PC-9 (cell line): Measurements from ENCODE around the gene EDEM2. TPM values are rescaled to one million over a fixed set of nuclear protein-coding genes. Genes with fewer than 3 reads are reported as not detected.

Experiments used
- BruUV-seq: library from RNA; stranded (reverse); fragments of 400-500 nt; replicated peaks from 2 replicates; lab custom pipeline; 2021; lab: Mats Ljungman, UMichigan
- CTCF ChIA-PET: fragments of 300-600 bp; sonication (Branson Sonifier 250); formaldehyde crosslinking; loops from one replicate; lab custom pipeline; 2022; ENCODE audit warnings: antibody characterized with exemption; lab: Charles Lee
- POLR2A ChIA-PET: fragments of 300-600 bp; sonication (Branson Sonifier 250); formaldehyde crosslinking; loops from one replicate; lab custom pipeline; 2022; ENCODE audit warnings: antibody characterized with exemption; ENCODE audit not compliant: unreplicated experiment; lab: Charles Lee
- DNase-seq, 2 experiments: peaks; one replicate each; pipeline versions ENCODE4 v3.0.0 to v3.0.0-alpha.2; 2015 to 2022; ENCODE audit warnings: mixed read lengths in 1 of 2
- H2AFZ ChIP-seq: fragments of 200-600 bp; sonication (generic); 2 replicates; pipeline ENCODE4 v1.8.1; 2017; ENCODE audit warnings: antibody characterized with exemption
- H3F3A ChIP-seq: fragments of 200-600 bp; sonication (generic); 2 replicates; pipeline ENCODE4 v1.8.1; 2017; ENCODE audit warnings: antibody characterized with exemption, mild to moderate bottlenecking, low read depth; ENCODE audit not compliant: insufficient read depth
- H3K27ac ChIP-seq: fragments of 200-600 bp; sonication (generic); 2 replicates; pipeline ENCODE4 v1.6.1; 2016; ENCODE audit warnings: mixed run types
- H3K27me3 ChIP-seq: fragments of 200-600 bp; sonication (generic); 2 replicates; pipeline ENCODE4 v1.6.1; 2016; ENCODE audit warnings: low read depth, mixed run types; ENCODE audit not compliant: insufficient read depth
- H3K36me3 ChIP-seq: fragments of 200-600 bp; sonication (generic); 2 replicates; pipeline ENCODE4 v1.6.1; 2016; ENCODE audit warnings: low read depth, mixed run types
- H3K4me1 ChIP-seq: fragments of 200-600 bp; sonication (generic); replicated peaks from 2 replicates; pipeline ENCODE4 v1.6.1; 2016; ENCODE audit warnings: mixed run types; ENCODE audit not compliant: insufficient read depth
- H3K4me2 ChIP-seq: fragments of 200-600 bp; sonication (generic); 2 replicates; pipeline ENCODE4 v1.6.1; 2017; ENCODE audit warnings: mixed run types
- H3K4me3 ChIP-seq: fragments of 200-600 bp; sonication (generic); 2 replicates; pipeline ENCODE4 v1.6.1; 2016; ENCODE audit warnings: mixed run types
- H3K79me2 ChIP-seq: fragments of 200-600 bp; sonication (generic); 2 replicates; pipeline ENCODE4 v1.6.1; 2017; ENCODE audit warnings: low read depth, mixed run types
- H3K9me2 ChIP-seq: fragments of 200-600 bp; sonication (generic); 2 replicates; pipeline ENCODE4 v1.8.1; 2017; ENCODE audit warnings: mild to moderate bottlenecking; ENCODE audit not compliant: insufficient read depth
- H3K9me3 ChIP-seq: fragments of 200-600 bp; sonication (generic); 2 replicates; pipeline ENCODE4 v1.8.1; 2016; ENCODE audit warnings: low read depth; ENCODE audit not compliant: insufficient read depth
- H4K20me1 ChIP-seq: fragments of 200-600 bp; sonication (generic); 2 replicates; pipeline ENCODE4 v1.8.1; 2017; ENCODE audit not compliant: insufficient read depth
- EZH2 ChIP-seq: fragments of 200-600 bp; sonication (generic); IDR thresholded peaks from 2 replicates; pipeline ENCODE4 v1.8.0; 2017; ENCODE audit warnings: antibody characterized with exemption, low read depth
- intact Hi-C: fragments of 100-400 bp; cut with micrococcal nuclease; formaldehyde crosslinking; loops from one replicate; pipeline ENCODE4 v1.10.0; 2022; ENCODE audit not compliant: unreplicated experiment
- total RNA-seq: library from RNA; stranded (reverse); gene quantifications from 2 replicates; pipeline ENCODE4 v1.2.3, GENCODE V29; 2021
- TF ChIP-seq, protein P1 (sequence below): fragments of 200-600 bp; sonication (generic); conservative IDR thresholded peaks from 2 replicates; pipeline ENCODE4 v1.6.1; 2017; ENCODE audit warnings: mixed run types, antibody characterized with exemption, mild to moderate bottlenecking, moderate library complexity

Gene EDEM2
- total RNA-seq, 1 experiment from 2014 or later, result 34.9 TPM

DNA sequence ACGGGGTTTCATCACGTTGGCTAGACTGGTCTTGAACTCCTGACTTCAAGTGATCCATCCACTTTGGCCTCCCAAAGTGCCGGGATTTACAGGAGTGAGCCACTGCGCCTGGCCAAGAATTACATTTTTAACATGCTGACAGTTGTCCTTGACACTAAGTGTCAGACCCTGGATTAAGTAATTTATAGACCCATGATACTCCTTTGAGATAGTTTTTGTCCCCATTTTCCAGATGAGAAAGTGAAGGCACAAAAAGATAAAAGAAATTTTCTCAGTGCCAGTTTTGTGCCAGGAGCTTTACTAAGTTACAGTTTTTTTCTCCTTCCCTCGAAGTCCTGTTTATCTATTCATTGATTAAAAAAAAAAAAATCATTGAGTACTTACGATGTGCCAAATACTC is 9.8 kb upstream of the EDEM2 start:
- Histone ChIP-seq H3K9me3 (no peaks in the 10 kb centered on the region), H3K27me3 (no peaks in the 10 kb centered on the region), H3K79me2 (no peaks in the 10 kb centered on the region), H3K4me1 (no peaks in the 10 kb centered on the region), H3K4me3 (no peak overlapping the region), H4K20me1 (no peaks in the 10 kb centered on the region), H3K36me3 (no peaks in the 10 kb centered on the region), H3K4me2 (no peak overlapping the region), H3F3A (peaks cover 3% of the 10 kb centered on the region; the same call in 1 of the 2 replicates), H2AFZ (no peak overlapping the region), H3K27ac (no peak overlapping the region), H3K9me2 (no peaks in the 10 kb centered on the region)
- DNase-seq, result no peak
- intact Hi-C loops, result no loop called here
- TF ChIP-seq EZH2, result no peak
- ChIA-PET POLR2A (no interaction called here), CTCF (interaction anchor here (0.6 kb wide), 1 partner anchor 58 kb away, joined by 5 read pairs; no protein-coding TSS in a partner anchor)
- no TSS peak for BruUV-seq

DNA sequence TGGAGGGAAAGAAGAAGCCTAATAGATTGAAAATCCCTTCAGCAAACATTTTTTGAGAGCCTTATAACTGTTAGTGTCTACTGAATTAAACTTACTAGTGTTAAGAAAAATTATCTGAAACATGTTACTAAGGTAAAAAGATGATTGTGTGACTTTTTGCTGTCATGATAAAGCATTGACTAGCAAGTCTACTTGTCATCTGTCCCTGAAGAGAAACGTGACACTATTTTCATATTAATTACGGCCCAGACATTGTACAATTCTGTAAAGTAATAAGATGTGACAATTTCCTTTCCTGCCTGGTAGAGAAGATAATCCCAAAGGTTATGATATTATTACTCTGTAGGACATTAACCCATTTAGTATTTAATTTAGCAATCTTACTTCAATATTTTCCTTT is 8.8 kb upstream of the EDEM2 start:
- no peak overlapping the region for H3K4me3 ChIP-seq
- no peak overlapping the region for H3K4me2 ChIP-seq
- H3K4me1 ChIP-seq, result no peaks in the 10 kb centered on the region
- no peaks in the 10 kb centered on the region for H4K20me1 ChIP-seq
- intact Hi-C loops, result no loop called here
- TF ChIP-seq, protein P1, sequence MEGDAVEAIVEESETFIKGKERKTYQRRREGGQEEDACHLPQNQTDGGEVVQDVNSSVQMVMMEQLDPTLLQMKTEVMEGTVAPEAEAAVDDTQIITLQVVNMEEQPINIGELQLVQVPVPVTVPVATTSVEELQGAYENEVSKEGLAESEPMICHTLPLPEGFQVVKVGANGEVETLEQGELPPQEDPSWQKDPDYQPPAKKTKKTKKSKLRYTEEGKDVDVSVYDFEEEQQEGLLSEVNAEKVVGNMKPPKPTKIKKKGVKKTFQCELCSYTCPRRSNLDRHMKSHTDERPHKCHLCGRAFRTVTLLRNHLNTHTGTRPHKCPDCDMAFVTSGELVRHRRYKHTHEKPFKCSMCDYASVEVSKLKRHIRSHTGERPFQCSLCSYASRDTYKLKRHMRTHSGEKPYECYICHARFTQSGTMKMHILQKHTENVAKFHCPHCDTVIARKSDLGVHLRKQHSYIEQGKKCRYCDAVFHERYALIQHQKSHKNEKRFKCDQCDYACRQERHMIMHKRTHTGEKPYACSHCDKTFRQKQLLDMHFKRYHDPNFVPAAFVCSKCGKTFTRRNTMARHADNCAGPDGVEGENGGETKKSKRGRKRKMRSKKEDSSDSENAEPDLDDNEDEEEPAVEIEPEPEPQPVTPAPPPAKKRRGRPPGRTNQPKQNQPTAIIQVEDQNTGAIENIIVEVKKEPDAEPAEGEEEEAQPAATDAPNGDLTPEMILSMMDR, result no peak
- TF ChIP-seq EZH2, result no peak
- ChIA-PET CTCF (no interaction called here), POLR2A (no interaction called here)
- no peak overlapping the region for H3K27ac ChIP-seq
- H3K36me3 ChIP-seq, result no peaks in the 10 kb centered on the region
- H3K9me3 ChIP-seq, result no peaks in the 10 kb centered on the region
- no peaks in the 10 kb centered on the region for H3K9me2 ChIP-seq
- peaks cover 3% of the 10 kb centered on the region; the same call in 1 of the 2 replicates for H3F3A ChIP-seq
- no peak overlapping the region for H2AFZ ChIP-seq
- DNase-seq, result no peak
- no peaks in the 10 kb centered on the region for H3K27me3 ChIP-seq
- BruUV-seq, result no TSS peak
- H3K79me2 ChIP-seq, result no peaks in the 10 kb centered on the region

DNA sequence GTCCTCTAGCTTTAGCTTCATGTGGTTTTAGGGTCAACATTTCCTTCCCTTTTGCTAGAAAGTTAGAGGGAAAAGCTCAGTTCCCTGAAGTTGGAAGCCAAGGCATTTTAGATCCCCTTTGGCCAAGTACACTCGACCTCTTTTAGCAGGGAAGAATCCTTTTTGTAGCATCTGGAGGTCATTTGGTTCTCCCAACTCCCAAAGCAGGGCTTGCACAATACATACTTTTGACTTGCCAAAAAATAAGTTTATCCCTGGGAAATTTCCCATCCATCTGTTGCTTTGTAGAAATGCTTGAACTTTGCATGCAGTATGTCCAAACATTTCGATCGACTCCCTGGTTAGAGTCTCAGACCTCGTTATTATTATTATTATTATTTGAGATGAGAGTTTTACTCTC is 4.6 kb upstream of the EDEM2 start:
- peaks cover 10% of the 10 kb centered on the region for H3K4me1 ChIP-seq
- intact Hi-C loops, result no loop called here
- H3K27me3 ChIP-seq, result no peaks in the 10 kb centered on the region
- CTCF ChIA-PET, result no interaction called here
- H3K4me2 ChIP-seq, result no peak overlapping the region
- no peak overlapping the region for H3K4me3 ChIP-seq
- POLR2A ChIA-PET, result no interaction called here
- no peak overlapping the region for H2AFZ ChIP-seq
- no peaks in the 10 kb centered on the region for H3K9me3 ChIP-seq
- H4K20me1 ChIP-seq, result no peaks in the 10 kb centered on the region
- TF ChIP-seq, protein P1, result no peak
- TF ChIP-seq EZH2, result no peak
- H3K9me2 ChIP-seq, result no peaks in the 10 kb centered on the region
- peaks cover 25% of the 10 kb centered on the region for H3F3A ChIP-seq
- no peak for DNase-seq
- BruUV-seq, result no TSS peak
- H3K36me3 ChIP-seq, result no peaks in the 10 kb centered on the region
- H3K27ac ChIP-seq, result no peak overlapping the region
- H3K79me2 ChIP-seq, result peaks cover under 1% of the 10 kb centered on the region; the same call in 1 of the 2 replicates
